Smooth muscle cell (in vitro differentiated cells): ENCODE data around the gene AXDND1. TPM values are rescaled to one million over a fixed set of nuclear protein-coding genes. Genes with fewer than 3 reads are reported as not detected.

Experiments
- DNase-seq: peaks from one replicate; lab custom pipeline; 2025; ENCODE audit not compliant: unreplicated experiment; lab: John Stamatoyannopoulos, UW
- H2AFZ ChIP-seq: fragments of 200-600 bp; sonication (generic); 2 replicates; pipeline ENCODE4 v1.6.0; 2016; ENCODE audit warnings: antibody characterized with exemption, low read depth, mild to moderate bottlenecking
- H3F3A ChIP-seq: fragments of 200-600 bp; sonication (generic); 2 replicates; pipeline ENCODE4 v1.6.0; 2017; ENCODE audit warnings: antibody characterized with exemption, low read depth
- H3K27ac ChIP-seq: fragments of 200-600 bp; sonication (generic); 2 replicates; pipeline ENCODE4 v1.5.1; 2016; ENCODE audit warnings: low read depth, mild to moderate bottlenecking
- H3K27me3 ChIP-seq: fragments of 200-600 bp; sonication (generic); 2 replicates; pipeline ENCODE4 v1.6.1; 2016; ENCODE audit warnings: low read depth, mild to moderate bottlenecking
- H3K36me3 ChIP-seq: fragments of 200-600 bp; sonication (generic); 2 replicates; pipeline ENCODE4 v1.5.1; 2016; ENCODE audit warnings: low read depth
- H3K4me1 ChIP-seq: fragments of 200-600 bp; sonication (generic); 2 replicates; pipeline ENCODE4 v1.5.1; 2016; ENCODE audit warnings: low read depth
- H3K4me2 ChIP-seq: fragments of 200-600 bp; sonication (generic); 2 replicates; pipeline ENCODE4 v1.6.0; 2016; ENCODE audit warnings: mild to moderate bottlenecking
- H3K4me3 ChIP-seq: fragments of 200-600 bp; sonication (generic); 2 replicates; pipeline ENCODE4 v1.5.1; 2016; ENCODE audit warnings: mild to moderate bottlenecking
- H3K79me2 ChIP-seq: fragments of 200-600 bp; sonication (generic); 2 replicates; pipeline ENCODE4 v1.6.0; 2016; ENCODE audit warnings: low read depth, mild to moderate bottlenecking
- H3K9ac ChIP-seq: fragments of 200-600 bp; sonication (generic); 2 replicates; pipeline ENCODE4 v1.6.0; 2016; ENCODE audit warnings: low read depth
- H3K9me3 ChIP-seq: fragments of 200-600 bp; sonication (generic); replicated peaks from 2 replicates; pipeline ENCODE4 v1.5.1; 2016; ENCODE audit warnings: low read depth
- H4K20me1 ChIP-seq: fragments of 200-600 bp; sonication (generic); 2 replicates; pipeline ENCODE4 v1.6.0; 2016; ENCODE audit warnings: low read depth
- WGBS: methylation state at CpG from one replicate; pipeline ENCODE4 v1.1.7; 2016; ENCODE audit warnings: low lambda C conversion rate; 5-methylcytosine and 5-hydroxymethylcytosine counted together
- polyA plus RNA-seq: library from polyadenylated mRNA; unstranded; fragments of >200 nt; fragmentation: Nextera tagmentation; extraction: Ambion mirVana; gene quantifications from 2 replicates; pipeline ENCODE4 v1.2.1, GENCODE V29; 2016
- total RNA-seq: library from RNA; depleted of rRNA; stranded (reverse); fragments of >200 nt; gene quantifications from 2 replicates; pipeline ENCODE4 v1.2.3, GENCODE V29; 2014
- TF ChIP-seq, protein P1 (sequence below): fragments of 200-600 bp; sonication (generic); IDR thresholded peaks from 2 replicates; pipeline ENCODE4 v1.5.1; 2017; ENCODE audit warnings: borderline replicate concordance, mild to moderate bottlenecking, antibody characterized with exemption; ENCODE audit not compliant: insufficient read depth, poor library complexity, severe bottlenecking

The AXDND1 gene
- total and polyA plus RNA-seq, 2 experiments from 2014 or later = 0.41 TPM; not detected in 1

DNA sequence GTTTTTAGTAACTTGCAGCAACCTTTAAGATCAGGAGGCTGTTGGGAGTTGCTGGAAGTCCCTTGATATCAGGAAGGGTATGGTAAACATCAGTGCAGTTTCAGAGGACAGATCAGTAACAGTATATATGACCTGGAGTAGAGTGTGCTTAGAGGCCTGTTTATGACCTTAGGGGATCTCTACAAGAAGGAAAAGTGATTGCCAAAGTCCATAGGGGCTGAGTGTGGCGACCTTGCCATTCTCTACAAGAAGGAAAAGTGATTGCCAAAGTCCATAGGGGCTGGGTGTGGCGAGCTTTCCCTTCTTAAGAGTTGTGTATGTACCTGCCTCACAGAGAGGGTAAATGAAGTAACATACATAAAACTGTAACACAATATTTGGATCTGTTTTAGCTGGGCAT is 28.5 kb upstream of the AXDND1 start:
- Histone ChIP-seq H3K79me2 (no peaks in the 10 kb centered on the region), H3K27ac (no peak overlapping the region), H3K4me2 (no peak overlapping the region), H3F3A (no peaks in the 10 kb centered on the region), H3K27me3 (no peaks in the 10 kb centered on the region), H4K20me1 (no peaks in the 10 kb centered on the region), H3K4me3 (no peak overlapping the region), H3K9me3 (no peaks in the 10 kb centered on the region), H3K36me3 (peaks cover 6% of the 10 kb centered on the region), H3K9ac (no peak overlapping the region), H3K4me1 (no peaks in the 10 kb centered on the region), H2AFZ (no peak overlapping the region)
- TF ChIP-seq, protein P1, sequence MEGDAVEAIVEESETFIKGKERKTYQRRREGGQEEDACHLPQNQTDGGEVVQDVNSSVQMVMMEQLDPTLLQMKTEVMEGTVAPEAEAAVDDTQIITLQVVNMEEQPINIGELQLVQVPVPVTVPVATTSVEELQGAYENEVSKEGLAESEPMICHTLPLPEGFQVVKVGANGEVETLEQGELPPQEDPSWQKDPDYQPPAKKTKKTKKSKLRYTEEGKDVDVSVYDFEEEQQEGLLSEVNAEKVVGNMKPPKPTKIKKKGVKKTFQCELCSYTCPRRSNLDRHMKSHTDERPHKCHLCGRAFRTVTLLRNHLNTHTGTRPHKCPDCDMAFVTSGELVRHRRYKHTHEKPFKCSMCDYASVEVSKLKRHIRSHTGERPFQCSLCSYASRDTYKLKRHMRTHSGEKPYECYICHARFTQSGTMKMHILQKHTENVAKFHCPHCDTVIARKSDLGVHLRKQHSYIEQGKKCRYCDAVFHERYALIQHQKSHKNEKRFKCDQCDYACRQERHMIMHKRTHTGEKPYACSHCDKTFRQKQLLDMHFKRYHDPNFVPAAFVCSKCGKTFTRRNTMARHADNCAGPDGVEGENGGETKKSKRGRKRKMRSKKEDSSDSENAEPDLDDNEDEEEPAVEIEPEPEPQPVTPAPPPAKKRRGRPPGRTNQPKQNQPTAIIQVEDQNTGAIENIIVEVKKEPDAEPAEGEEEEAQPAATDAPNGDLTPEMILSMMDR = no peak
- DNase-seq = no peak
- WGBS = 97% methylated on average over 2 of the region's 2 CpGs

DNA sequence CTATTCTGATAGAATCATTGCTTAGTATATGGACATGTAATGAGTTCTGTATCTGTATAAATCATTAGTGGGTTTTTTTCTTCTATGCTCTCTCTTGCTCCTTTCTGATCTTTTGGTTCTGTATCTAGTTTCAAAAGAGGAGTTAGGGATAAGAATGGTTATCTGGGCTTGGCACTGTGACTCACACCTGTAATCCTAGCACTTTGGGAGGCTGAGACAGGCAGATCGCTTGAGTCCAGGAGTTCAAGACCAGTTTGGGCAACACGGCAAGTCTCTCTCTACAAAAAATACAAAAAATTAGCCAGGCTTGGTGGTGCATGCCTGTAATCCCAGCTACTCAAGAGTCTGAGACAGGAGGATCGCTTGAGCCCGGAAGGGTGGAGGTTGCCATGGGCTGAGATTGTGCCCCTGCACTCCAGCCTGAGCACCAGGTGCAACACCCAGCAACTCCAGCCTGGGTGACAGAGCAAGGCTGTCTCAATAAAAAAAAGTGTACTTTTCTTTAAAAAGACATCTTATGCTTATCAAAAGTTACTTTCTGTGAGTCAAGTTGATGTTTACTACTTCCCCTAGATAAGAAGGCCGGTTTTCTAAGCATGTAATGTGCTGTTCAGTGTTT is 27.7 kb upstream of the AXDND1 start:
- H3K4me1 ChIP-seq = no peaks in the 10 kb centered on the region
- H4K20me1 ChIP-seq = no peaks in the 10 kb centered on the region
- DNase-seq = no peak
- H2AFZ ChIP-seq = no peak overlapping the region
- H3K9ac ChIP-seq = no peak overlapping the region
- no peak overlapping the region for H3K27ac ChIP-seq
- TF ChIP-seq, protein P1 = no peak
- no peaks in the 10 kb centered on the region for H3K9me3 ChIP-seq
- H3K36me3 ChIP-seq = peaks cover 6% of the 10 kb centered on the region
- no peaks in the 10 kb centered on the region for H3K79me2 ChIP-seq
- no peak overlapping the region for H3K4me3 ChIP-seq
- no peak overlapping the region for H3K4me2 ChIP-seq
- H3K27me3 ChIP-seq = no peaks in the 10 kb centered on the region
- WGBS = 81% methylated on average over 5 of the region's 5 CpGs
- H3F3A ChIP-seq = no peaks in the 10 kb centered on the region

DNA sequence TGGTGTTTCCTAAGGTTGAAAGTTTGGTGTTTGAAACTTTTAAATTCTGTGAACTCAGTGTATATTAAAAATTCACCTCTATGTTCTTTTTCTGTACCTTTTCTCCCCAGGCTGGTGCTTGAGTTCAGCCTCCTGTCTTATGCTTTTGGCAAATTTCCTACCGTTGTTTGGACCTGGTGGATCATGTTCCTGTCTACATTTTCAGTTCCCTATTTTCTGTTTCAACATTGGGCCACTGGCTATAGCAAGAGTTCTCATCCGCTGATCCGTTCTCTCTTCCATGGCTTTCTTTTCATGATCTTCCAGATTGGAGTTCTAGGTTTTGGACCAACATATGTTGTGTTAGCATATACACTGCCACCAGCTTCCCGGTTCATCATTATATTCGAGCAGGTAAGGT is 24.9 kb upstream of the AXDND1 start:
- H3K27me3 ChIP-seq = no peaks in the 10 kb centered on the region
- no peak overlapping the region for H3K4me3 ChIP-seq
- H3K79me2 ChIP-seq = no peaks in the 10 kb centered on the region
- no peaks in the 10 kb centered on the region for H3F3A ChIP-seq
- H2AFZ ChIP-seq = no peak overlapping the region
- peaks cover 14% of the 10 kb centered on the region for H3K36me3 ChIP-seq
- H3K4me1 ChIP-seq = no peaks in the 10 kb centered on the region
- no peak overlapping the region for H3K9ac ChIP-seq
- TF ChIP-seq, protein P1 = no peak
- H3K9me3 ChIP-seq = no peaks in the 10 kb centered on the region
- no peak for DNase-seq
- 98% methylated on average over 5 of the region's 5 CpGs for WGBS
- H3K4me2 ChIP-seq = no peak overlapping the region
- H4K20me1 ChIP-seq = no peaks in the 10 kb centered on the region
- no peak overlapping the region for H3K27ac ChIP-seq

DNA sequence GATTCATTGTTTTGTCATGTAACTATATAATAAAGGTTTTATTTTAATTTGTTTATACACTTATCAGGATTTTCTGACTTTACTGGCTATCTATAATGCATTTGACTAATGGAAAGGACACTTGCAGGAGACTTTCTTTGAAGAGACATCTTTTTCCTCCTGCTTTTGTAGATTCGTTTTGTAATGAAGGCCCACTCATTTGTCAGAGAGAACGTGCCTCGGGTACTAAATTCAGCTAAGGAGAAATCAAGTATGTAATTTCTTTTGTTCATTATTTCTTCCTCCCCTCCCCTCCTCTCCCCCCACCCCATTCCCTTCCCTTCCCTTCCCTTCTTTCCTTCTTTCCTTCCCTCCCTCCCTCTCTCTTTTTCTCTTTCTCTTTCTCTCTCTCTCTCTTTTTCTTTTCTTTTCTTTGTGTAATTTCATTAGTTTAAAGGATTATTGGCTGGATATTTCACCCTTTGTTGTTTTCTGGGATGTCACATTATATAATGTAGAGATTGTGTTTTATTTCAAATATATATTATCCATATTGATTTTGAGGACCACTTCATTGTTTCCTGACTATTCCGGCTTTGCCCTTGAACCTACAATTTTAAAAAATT is 23.7 kb upstream of the AXDND1 start:
- WGBS = 98% methylated on average over 4 of the region's 4 CpGs
- Histone ChIP-seq H3K4me1 (no peaks in the 10 kb centered on the region), H2AFZ (no peak overlapping the region), H3K9me3 (no peaks in the 10 kb centered on the region), H3K9ac (no peak overlapping the region), H3K4me2 (no peak overlapping the region), H3K79me2 (no peaks in the 10 kb centered on the region), H3K27me3 (no peaks in the 10 kb centered on the region), H4K20me1 (no peaks in the 10 kb centered on the region), H3F3A (no peaks in the 10 kb centered on the region), H3K36me3 (peaks cover 14% of the 10 kb centered on the region), H3K4me3 (no peak overlapping the region), H3K27ac (no peak overlapping the region)
- DNase-seq = no peak
- TF ChIP-seq, protein P1 = no peak
